G401.6 (cell line): ENCODE data around the gene TRIP6.

Experiments
- FAIRE-seq: peaks from 2 replicates; lab custom pipeline; 2012; peaks lifted over from hg19 to GRCh38; lab: Jason Lieb, UNC

The TRIP6 gene, protein sequence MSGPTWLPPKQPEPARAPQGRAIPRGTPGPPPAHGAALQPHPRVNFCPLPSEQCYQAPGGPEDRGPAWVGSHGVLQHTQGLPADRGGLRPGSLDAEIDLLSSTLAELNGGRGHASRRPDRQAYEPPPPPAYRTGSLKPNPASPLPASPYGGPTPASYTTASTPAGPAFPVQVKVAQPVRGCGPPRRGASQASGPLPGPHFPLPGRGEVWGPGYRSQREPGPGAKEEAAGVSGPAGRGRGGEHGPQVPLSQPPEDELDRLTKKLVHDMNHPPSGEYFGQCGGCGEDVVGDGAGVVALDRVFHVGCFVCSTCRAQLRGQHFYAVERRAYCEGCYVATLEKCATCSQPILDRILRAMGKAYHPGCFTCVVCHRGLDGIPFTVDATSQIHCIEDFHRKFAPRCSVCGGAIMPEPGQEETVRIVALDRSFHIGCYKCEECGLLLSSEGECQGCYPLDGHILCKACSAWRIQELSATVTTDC

DNA sequence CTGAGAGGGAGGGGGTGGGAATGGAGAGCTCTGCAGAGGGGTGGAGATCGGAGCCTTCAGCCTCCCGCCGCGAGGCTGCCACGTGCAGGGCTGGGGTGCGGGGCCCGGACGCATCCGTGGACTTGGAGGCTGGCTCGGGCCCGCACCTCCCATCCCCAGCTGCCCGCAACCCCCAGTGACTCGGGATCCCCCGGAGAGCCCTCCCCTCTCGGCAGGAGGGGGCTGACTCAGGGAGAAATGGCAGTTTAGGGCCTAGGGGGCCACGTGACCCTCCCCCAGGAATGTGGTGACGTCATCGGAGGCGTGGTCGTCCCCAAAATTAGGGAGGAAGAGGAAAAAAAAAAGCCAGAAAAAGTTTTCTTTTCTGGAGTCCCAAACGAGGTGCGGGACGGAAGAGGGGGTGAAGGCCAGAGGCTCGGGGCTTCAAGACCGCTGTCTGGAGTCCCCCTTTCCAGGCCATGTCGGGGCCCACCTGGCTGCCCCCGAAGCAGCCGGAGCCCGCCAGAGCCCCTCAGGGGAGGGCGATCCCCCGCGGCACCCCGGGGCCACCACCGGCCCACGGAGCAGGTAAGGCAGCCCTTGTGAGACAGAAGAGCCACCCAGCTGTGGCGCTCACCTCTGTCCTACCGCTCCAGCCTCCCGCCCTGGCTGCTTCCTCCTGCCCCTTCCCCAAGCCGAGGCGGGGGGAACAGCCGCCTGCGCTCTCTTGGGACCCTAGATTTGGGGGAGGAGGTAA lies at the start of gene TRIP6:
Gene TRIP6 (plus strand): TSS at position 348 of the 736 bp plus-strand sequence. CDS start 111 bp downstream, at position 459.
- peak; percentile 91 for FAIRE-seq

DNA sequence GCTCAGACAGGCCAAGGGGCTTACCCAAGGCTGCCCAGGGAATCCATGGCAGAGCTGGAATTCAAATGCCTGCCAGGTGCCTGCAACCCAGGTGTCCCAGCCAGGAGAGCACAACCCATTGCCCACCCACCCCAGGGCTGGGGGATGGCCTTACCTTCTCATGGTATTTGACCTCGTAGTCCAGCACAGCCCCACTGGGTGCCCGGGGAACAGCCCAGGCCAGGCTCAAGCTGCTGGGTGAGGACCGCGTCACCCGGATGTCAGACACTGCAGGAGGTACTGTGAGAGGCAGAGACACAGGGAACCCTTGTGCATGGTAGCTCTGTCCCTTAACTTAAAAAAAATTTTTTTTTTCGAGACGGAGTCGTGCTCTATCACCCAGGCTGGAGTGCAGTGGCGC lies 48.8 kb upstream of the TRIP6 start:
- no peak for FAIRE-seq

DNA sequence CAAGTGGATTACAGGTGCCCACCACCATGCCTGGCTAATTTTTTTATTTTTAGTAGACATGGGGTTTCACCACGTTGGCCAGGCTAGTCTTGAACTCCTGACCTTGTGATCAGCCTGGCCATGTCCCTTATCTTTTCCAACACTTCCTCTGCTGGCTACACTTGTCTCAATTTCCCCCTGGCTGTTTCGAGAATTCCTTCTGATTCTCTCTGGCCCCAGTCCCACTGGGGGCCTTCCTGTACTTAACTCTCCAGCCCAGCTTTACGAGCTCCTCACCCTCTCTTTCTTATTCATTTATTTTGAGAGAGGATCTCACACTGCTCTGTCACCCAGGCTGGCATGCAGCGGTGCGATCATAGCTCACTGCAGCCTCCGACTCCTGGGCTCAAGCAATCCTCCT lies 48.4 kb upstream of the TRIP6 start:
- no peak for FAIRE-seq

DNA sequence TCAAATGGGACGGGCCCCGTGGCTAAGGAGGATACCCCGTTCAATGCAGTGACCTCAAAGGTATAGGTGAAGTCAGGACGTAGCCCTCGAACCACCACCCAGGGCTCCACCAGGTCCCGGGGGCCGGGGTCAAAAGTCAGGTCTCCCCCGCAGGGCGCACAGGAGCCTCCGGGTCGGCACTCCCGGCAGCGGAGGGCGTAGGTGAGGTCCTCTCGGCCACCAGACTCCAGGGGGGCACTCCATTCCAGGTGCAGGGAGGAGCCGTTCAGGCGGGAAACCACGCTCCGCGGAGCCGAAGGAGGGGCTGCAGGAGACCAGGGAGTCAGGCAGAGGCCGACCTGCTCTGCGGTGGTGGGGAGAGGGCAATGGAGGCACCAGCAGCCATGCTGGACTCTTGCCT lies 47.6 kb upstream of the TRIP6 start:
- FAIRE-seq = no peak

DNA sequence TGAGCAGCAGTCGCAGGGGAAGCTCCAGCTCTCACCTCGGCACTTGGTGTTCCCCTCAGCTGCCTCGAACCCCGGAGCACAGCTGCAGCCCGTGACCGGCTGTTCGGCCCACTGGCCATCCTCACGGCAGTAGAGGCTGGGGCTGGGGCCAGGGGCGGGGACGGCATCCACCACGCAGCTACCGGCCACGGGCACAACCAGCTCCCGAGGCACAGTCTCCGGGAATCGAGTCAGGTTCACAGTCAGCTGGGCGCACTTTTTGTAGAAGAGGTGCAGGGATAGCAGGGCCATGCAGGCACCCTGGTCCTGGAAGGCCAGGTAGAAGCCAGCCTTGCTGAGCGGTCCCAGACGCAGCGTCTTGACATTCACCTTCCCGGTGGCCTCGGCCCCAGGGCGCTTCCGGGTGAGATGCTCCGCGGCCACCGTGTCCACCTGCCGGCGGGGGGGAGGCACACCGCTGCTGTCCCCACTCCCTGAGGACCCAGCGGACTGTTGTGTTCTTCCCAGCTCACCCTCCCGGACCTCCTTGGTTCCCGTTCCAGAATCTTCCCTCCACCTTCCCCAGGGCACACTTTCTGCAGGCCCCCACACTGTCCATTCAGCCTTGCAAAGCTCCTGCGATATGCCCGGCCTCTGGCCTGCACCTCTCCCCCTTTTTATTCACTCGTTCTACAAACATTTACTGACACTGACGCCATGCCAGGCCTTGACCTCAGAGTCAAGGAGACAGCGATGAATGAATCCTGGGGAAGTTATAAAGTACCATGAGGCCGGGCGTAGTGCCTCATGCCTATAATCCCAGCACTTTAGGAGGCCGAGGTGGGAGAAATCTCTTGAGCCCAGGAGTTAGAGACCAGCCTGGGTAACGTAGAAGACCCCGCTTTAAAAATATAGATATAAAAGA lies 44.7 kb upstream of the TRIP6 start:
- FAIRE-seq = no peak

DNA sequence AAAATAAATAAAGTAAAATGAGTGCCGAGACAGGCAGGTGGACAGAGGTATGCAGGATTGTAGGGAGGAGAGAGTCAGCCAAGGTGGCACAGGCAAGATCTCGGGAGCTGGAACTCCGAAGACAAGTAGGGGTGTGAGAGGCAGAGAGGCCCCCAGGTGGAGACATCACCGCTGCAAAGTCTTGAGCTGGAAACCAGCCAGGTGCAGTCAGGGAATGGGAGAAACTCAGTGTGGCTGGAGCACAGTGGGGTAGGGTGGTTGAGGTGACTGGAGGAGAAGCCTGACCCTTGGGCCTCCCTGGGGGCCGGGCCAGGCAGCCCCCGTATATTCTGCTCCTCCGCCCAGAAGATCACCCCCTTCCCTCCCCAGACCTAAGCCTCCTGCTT lies 44.1 kb upstream of the TRIP6 start:
- no peak for FAIRE-seq

DNA sequence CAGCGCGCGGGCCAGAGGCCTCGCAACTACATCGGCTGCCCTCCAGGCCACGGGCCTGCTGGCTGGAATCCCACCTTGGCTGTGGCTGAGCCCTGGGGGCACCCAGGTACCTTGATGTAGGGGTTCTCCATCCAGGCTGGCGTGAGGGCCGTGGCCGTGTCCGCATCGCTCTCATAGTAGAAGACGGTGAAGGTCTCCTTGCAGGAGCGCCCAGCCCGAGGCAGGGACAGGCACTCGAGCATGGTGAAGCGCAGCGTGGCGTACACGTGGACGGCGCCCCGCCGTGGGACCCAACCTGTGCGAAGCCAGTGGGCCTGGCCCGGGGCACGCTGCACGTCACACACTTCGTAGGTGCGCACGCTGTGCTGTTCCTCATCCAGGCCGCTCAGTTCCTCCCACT lies 43.7 kb upstream of the TRIP6 start:
- FAIRE-seq = no peak

DNA sequence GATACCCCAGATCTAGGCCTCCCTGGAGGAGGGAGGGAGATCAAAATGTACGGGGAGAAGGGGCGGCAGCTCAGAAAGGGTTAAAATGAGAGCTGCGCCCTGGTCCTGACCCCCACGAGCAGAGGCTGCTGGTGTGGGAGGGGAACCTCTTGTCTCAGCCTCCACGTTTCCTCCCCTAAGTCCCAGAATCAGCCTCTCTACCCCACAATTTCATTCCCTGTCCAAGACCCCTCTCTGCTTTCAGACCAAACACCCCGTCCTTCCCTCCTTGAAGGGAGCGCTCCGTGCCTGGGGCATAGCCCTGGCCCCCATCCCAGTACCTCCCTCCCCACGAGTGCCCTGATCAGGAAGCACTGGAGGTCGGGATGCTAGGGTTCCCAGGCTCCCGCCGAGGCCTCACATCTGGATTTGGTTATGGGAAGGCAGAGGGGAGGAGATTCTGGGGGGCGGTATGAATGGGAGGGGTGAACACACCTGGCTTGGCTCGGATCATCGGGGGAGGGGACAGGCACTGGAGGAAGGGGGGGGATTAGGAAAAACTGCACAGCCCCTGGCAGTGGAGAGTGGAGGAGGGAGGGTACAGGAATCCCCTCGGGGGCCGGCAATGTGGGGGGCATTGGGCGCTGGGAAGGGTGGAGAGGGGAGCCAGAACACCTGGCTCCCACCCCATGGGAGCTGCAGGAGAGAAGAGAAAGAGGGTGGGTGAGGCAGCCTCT lies 42.5 kb upstream of the TRIP6 start:
- FAIRE-seq = no peak

DNA sequence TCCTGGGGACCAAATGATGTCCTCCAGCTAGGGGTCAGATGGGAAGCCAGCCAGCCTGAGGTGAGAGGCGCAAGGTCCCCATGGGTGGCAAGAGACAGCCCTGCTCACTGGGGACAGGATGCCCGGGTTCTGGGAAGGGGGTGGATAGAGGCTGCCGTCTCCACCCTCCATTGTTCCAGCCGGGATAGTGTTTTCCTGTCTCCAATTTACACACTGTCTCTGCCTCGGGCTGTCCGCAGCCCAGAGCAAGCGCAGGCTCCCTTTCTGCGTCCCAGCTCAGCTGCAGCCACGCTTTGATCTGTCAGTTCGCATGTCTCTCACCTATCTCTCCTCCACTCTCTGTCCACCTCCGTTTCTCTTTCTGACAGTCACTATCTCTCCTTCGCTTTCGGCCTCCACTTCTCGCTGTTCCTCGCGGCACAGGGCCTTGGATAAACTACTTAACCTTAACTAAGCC lies 41.9 kb upstream of the TRIP6 start:
- FAIRE-seq = no peak

DNA sequence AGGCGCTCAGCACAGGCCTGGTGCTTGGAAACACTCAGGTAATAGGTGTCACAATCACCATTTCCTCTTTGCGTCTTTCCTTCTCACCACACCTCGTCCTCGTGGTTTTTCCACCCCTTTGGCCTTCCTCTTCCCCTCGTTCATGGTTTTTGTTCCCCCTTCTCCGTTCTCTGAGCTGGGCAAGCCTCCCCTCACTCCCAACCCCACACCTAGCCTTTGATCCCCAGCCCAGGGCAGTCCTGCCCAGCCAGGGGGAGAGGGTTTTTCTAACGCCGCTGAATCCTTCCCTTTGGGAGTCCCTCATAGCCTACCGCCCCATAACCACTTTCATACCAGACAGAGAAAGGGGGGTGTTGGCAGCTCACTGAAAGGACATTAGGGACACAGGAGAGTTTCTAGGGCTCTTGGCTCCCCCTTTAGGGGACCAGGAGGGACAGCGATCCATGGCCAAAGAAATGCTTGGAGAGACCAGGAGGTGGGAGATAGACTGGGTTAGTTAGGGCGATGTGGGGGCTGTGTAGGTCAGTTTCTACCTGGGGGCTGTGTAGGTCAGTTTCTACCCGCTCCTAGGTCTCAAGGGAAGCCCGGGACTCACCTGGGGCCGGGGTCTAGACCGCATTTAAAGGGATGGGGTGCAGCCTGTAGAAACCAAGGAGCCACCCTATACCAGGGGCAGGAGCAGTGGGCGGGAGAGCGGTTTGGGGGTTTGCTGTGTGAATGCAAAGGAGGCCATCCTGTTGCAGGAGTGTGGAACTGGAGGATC lies 41.3 kb upstream of the TRIP6 start:
- FAIRE-seq = no peak

DNA sequence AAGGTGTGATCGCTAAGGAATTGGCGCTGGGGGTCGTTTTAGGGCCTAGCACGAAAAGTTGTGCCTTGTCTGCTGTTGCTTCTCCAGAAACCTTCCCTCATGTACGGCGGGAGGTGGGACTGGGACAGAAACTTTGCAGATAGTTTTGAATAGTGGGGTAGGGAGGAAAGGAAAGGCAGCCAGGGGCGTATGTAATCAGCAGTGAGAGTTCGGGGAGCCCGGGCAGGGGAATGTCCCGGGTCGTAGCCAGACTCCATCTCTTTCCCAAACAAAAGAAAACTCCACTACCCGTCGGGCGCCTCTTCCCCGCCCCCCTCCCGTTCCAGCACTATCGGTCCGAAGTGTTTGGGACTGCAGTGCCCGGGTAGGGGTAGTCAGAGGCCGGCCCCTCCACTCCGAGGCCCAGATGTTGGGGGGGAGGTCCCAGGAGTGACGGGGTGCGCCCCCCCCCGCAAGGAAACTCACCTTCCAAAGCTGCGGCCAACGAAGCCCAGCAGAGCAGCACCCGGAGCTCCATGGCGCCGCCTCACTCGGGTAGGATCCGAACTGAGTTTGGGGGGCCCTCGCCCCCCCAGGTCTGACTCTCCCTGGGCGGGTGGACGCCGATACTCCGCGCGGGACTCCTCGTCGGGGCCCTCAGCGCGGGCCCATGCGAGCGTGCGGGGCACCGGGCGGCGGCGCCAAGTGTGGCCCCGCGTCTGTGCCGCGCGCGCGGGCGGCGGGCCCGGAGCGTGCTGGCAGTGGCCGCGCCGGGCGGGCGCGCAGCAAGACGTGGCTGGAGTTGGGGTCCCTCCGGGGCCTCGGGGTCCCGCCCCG lies 40.5 kb upstream of the TRIP6 start:
- FAIRE-seq = no peak

DNA sequence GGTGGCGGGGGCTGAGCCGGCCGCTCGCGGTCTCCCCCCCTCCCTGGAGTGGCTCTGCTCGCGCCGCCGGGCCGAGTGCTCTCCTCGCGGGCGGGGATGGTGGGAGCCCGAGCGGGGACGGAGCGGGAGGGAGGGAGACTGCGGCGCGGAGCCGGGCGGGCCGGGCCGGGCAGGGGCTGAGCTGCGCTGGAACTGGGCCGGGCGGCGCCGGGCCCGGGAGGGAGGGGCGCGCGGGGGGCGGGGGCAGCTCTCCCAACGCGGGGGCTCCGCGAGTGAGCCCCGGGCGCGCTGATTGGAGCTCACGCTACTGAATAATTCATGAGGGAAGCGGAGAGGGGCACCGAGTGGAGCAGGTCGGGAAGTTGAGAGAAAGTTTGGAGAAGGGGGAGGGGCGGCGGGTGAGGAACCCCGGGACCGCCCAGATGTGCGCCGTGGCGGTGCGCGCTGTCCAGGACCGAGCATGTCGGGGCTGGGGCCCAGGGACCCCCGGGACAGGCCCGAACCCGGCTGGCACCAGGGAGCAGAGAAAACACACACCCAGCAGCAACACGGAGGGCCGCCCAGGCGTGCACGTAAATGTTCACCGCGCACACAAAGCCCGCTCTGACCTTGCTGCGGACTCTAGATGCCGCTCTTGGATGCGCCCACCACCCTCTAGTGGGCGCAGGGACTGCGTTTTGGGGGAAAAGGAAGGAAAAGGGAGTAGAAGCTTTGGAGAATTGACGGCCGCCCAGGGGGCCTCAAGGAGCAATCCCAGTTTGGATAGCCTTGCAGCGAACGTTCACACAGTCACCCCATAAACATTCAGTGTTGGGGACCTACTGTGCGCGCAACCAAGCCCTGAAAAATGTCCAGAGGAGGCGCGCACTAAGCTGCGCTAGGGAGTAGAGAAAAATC lies 39.6 kb upstream of the TRIP6 start, which contains the start of gene EPHB4:
Gene EPHB4 (minus strand): TSS at position 194 of the 897 bp plus-strand sequence. CDS start 493 bp downstream, outside the sequence.
- FAIRE-seq = no peak

DNA sequence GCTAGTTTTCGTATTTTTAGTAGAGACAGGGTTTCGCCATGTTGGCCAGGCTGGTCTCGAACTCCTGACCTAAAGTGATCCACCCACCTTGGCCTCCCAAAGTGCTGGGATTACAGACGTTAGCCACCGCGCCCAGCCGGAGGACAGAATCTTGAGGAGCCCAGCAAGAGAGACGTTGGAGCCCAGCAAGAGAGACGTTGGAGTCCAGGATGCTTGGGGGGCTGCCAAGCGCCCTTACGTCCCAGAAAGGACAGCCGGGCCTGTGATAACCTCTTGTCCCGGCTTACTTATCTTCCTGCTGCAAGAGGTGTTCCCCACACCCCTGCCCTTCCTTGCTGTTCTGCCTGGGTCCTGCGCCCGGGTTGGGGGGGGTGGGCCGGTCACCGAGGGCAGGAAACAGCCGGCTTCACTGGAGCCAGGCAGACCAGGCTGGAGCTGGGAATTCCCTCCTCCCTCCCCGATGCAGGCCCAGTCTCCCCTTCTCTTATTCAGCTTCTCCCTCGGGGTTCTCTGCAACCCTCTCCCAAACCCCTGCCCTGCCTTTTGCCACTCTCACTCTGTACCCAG lies 38.0 kb upstream of the TRIP6 start:
- no peak for FAIRE-seq

DNA sequence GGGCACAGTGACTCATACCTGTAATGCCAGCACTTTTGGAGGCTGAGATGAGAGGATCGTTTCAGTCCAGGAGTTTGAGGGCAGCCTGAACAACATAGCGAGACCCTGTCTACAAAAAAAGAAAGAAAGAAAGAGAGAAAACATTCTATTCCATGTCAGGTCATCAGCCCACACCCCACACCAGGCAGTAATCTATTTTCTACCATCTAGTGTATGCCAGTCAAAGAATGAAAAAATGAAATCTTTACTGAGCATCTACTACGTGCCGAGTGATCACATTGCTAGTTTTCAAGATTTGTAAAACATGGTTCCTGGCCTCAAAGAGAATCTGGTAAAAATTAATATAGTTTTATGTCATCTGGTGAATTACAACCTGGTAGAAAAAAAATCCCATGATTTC lies 36.8 kb upstream of the TRIP6 start:
- no peak for FAIRE-seq

DNA sequence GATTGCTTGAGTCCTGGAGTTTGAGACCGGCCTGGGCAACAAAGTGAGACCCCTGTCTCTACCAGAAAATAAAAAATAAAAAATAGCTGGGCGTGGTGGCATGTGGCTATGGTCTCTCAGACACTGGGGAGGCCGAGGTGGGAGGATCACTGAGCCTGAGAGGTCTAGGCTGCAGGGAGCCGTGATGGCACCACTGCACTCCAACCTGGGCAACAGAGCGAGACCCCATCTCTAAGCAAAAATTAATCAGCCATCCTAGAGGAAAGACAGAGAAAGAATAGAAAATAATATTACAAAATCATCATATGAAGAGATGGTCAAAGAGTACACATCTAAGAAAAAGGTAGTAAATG lies 34.9 kb upstream of the TRIP6 start:
- FAIRE-seq = no peak

DNA sequence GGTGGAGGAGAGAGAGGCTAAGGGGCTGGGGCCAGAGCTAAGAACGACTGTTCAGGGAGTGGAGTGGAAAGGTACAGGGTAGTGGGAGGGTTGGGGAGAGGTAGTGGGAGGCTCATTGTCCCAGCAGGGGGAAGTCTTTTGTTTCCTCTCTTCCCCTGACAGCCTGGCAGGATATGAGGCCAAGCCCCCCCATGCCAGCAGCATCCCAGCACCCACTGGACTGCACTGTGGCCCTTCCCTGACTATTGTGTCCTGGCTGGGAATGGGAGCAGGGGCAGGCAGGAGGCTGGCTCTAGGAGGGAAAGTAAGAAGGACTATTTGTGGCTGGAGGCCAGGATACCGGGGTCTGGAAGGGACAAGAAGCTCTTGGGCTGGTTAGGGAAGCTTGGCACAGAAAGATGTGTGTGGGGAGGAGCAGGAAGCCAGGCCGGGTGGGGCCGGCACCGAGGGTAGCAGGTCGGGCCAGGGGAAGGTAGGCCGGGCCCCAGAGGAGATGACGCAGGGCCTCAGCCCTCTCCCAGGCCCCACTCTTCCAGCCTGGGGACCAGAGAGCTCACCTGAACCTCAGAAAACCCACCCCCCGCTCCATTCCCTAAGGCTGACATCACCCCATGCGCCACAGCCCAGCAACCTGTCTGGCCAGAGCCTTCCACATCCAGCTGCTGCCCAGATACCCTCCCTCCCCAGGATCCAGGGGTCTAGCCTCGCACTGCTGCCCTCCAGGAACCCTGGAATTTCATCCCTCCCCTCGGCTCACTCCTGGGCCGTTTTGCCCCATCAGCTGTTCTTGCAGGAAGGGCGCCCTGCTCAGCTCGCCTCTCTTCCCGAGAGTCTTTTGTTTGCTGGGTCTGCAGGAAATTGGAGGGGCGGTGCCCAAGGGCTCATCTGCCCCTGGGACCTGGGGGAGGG lies 31.0 kb upstream of the TRIP6 start:
- peak; percentile 45 for FAIRE-seq

DNA sequence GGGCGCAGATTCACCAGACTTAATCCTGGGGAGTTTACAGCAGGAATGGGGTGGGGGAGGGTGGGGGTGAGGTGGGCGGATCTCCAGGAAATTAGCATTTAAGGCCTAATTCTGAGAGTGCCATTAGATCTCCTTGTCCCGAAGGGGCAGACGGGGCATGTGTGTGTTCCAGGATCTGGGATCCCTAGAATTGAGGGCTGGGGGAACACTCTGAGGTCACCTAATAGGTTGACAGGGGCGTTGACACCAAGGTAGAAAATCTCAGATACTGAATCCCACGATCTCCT lies 30.4 kb upstream of the TRIP6 start:
- no peak for FAIRE-seq
